HCT116 (cell line): Measurements from ENCODE around the gene PDE6B. TPM values are rescaled to one million over a fixed set of nuclear protein-coding genes. Genes with fewer than 3 reads are reported as not detected.

Experiments used
- ATAC-seq: fragments of 200-7000 bp; cut with Tn5 transposase; 2 replicates; pipeline ENCODE4 v1.9.1; 2020; ENCODE audit warnings: mild to moderate bottlenecking, moderate library complexity
- BruUV-seq: library from RNA; stranded (reverse); fragments of 400-500 nt; replicated peaks from 2 replicates; lab custom pipeline; 2021; lab: Mats Ljungman, UMichigan
- CTCF ChIA-PET: fragments of 300-600 bp; sonication (Branson Sonifier 250); formaldehyde crosslinking; loops from one replicate; lab custom pipeline; 2021; ENCODE audit warnings: antibody characterized with exemption; lab: Charles Lee
- POLR2A ChIA-PET: fragments of 300-600, 350-600 bp; sonication (Branson Sonifier 250); formaldehyde crosslinking; loops from one replicate; lab custom pipeline; 2021; ENCODE audit warnings: antibody characterized with exemption; lab: Charles Lee
- RAD21 ChIA-PET, 2 experiments: fragments of 300-600 bp; sonication (Branson Sonifier 250); formaldehyde crosslinking; loops; one replicate each; lab custom pipeline; 2023; ENCODE audit warnings: low total read pairs in 2 of 2; ENCODE audit not compliant: uncharacterized antibody in 2 of 2, unreplicated experiment in 2 of 2, low non-redundant PET in 1 of 2; lab: Charles Lee
- DNase-seq: peaks from one replicate; pipeline ENCODE4 v3.0.0-alpha.2; 2010; ENCODE audit warnings: low read depth, low spot score
- H2AFZ ChIP-seq: fragments of 200-600 bp; shearing (Covaris generic), sonication (generic); 2 replicates; pipeline ENCODE4 v1.6.1; 2017; ENCODE audit warnings: low read depth, mixed run types, mixed read lengths, antibody characterized with exemption, low read length; ENCODE audit not compliant: poor library complexity, severe bottlenecking
- H3K27ac ChIP-seq: 2 replicates; pipeline ENCODE4 v1.5.1; 2012; ENCODE audit warnings: low read depth, low read length
- H3K27me3 ChIP-seq: fragments of 200-600 bp; sonication (generic); 2 replicates; pipeline ENCODE4 v1.6.1; 2016; ENCODE audit warnings: mixed run types, low read length, mixed read lengths; ENCODE audit not compliant: insufficient read depth
- H3K36me3 ChIP-seq, 2 experiments: fragments of 200-500 bp in 1 of 2; fragments of 200-600 bp in 1 of 2; sonication (Bioruptor generic) in 1 of 2; sonication (generic) in 1 of 2; 2 replicates each; pipeline versions ENCODE4 v1.5.1 to v1.6.1; 2014 to 2016; ENCODE audit warnings: low read length in 2 of 2, inconsistent platforms in 1 of 2, mixed read lengths in 1 of 2, mixed run types in 1 of 2; ENCODE audit not compliant: insufficient read depth in 2 of 2, control insufficient read depth in 1 of 2
- H3K4me1 ChIP-seq, 2 experiments: fragments of 200-600 bp in 1 of 2; sonication (generic) in 1 of 2; 2 replicates each; pipeline versions ENCODE4 v1.5.1 to v1.6.1; 2012 to 2017; ENCODE audit warnings: low read length in 2 of 2, inconsistent platforms in 1 of 2, mild to moderate bottlenecking in 1 of 2, mixed read lengths in 1 of 2, mixed run types in 1 of 2, moderate library complexity in 1 of 2; ENCODE audit not compliant: insufficient read depth in 2 of 2, control insufficient read depth in 1 of 2
- H3K4me2 ChIP-seq: fragments of 200-600 bp; sonication (generic); 2 replicates; pipeline ENCODE4 v1.6.1; 2017; ENCODE audit warnings: mixed run types, low read length, mixed read lengths
- H3K4me3 ChIP-seq, 2 experiments: fragments of 200-600 bp in 1 of 2; sonication (generic) in 1 of 2; replicated peaks in 1 of 2; 2 replicates each; pipeline ENCODE4 v1.5.1; 2011 to 2016; ENCODE audit warnings: low read length in 2 of 2, control low read depth in 1 of 2, low read depth in 1 of 2, mild to moderate bottlenecking in 1 of 2, mixed read lengths in 1 of 2, mixed run types in 1 of 2
- H3K79me2 ChIP-seq: fragments of 200-600 bp; sonication (generic); 2 replicates; pipeline ENCODE4 v1.6.1; 2017; ENCODE audit warnings: mild to moderate bottlenecking, mixed run types, low read length, moderate library complexity, mixed read lengths; ENCODE audit not compliant: insufficient read depth
- H3K9ac ChIP-seq: fragments of 200-600 bp; sonication (generic); 2 replicates; pipeline ENCODE4 v1.6.1; 2016; ENCODE audit warnings: low read length, mixed read lengths
- H3K9me2 ChIP-seq: fragments of 200-600 bp; sonication (generic), shearing (Covaris generic); 2 replicates; pipeline ENCODE4 v1.6.1; 2017; ENCODE audit warnings: mixed run types, mild to moderate bottlenecking, moderate library complexity; ENCODE audit not compliant: insufficient read depth
- H3K9me3 ChIP-seq, 2 experiments: fragments of 200-500 bp in 1 of 2; fragments of 200-600 bp in 1 of 2; sonication (Bioruptor generic) in 1 of 2; sonication (generic) in 1 of 2; 2 replicates each; pipeline ENCODE4 v1.6.1; 2014 to 2017; ENCODE audit warnings: low read length in 2 of 2, mixed read lengths in 2 of 2, inconsistent platforms in 1 of 2, low read depth in 1 of 2, mild to moderate bottlenecking in 1 of 2, mixed run types in 1 of 2, moderate library complexity in 1 of 2; ENCODE audit not compliant: control insufficient read depth in 1 of 2, insufficient read depth in 1 of 2
- H4K20me1 ChIP-seq: fragments of 200-600 bp; sonication (generic), shearing (Covaris generic); 2 replicates; pipeline ENCODE4 v1.6.1; 2017; ENCODE audit warnings: mixed run types, mild to moderate bottlenecking, moderate library complexity; ENCODE audit not compliant: insufficient read depth
- CEBPB ChIP-seq: IDR thresholded peaks from 2 replicates; pipeline ENCODE4 v1.6.1; 2012; ENCODE audit warnings: low read depth
- EZH2 ChIP-seq: fragments of 200-600 bp; sonication (generic); IDR thresholded peaks from 2 replicates; pipeline ENCODE4 v1.6.1; 2017; ENCODE audit warnings: antibody characterized with exemption, mixed run types
- EZH2phosphoT487 ChIP-seq: fragments of 200-600 bp; IDR thresholded peaks from 2 replicates; pipeline ENCODE4 v1.6.1; 2018; ENCODE audit warnings: antibody characterized with exemption, borderline replicate concordance
- MAX ChIP-seq: IDR thresholded peaks from 2 replicates; pipeline ENCODE4 v1.6.1; 2012
- SIN3A ChIP-seq: IDR thresholded peaks from 2 replicates; pipeline ENCODE4 v1.6.1; 2012; ENCODE audit warnings: low read depth
- TCF7L2 ChIP-seq: IDR thresholded peaks from 2 replicates; pipeline ENCODE4 v1.7.0; 2011; ENCODE audit warnings: borderline replicate concordance, inconsistent platforms; ENCODE audit not compliant: insufficient read depth, insufficient read length; ENCODE audit errors: extremely low read depth
- YY1 ChIP-seq: IDR thresholded peaks from 2 replicates; pipeline ENCODE4 v1.6.1; 2011; ENCODE audit warnings: low read length, low read depth, moderate library complexity, mild to moderate bottlenecking; ENCODE audit not compliant: insufficient replicate concordance; ENCODE audit errors: extremely low read depth
- ZNF274 ChIP-seq: fragments of 200-500 bp; sonication (Bioruptor generic); IDR thresholded peaks from 2 replicates; pipeline ENCODE4 v1.6.1; 2014; ENCODE audit warnings: mild to moderate bottlenecking, low read depth, low read length, inconsistent platforms
- intact Hi-C: fragments of 100-400 bp; cut with micrococcal nuclease; formaldehyde crosslinking; loops from 2 replicates; pipeline ENCODE4 v1.10.0; 2022
- total RNA-seq: library from RNA; stranded (reverse); gene quantifications from one replicate; pipeline ENCODE4 v1.2.1, GENCODE V29; 2021; ENCODE audit not compliant: unreplicated experiment

Gene PDE6B
- total RNA-seq, 1 experiment from 2014 or later, result not detected

GRCh38 chr4:700587-701264, 75.4 kb downstream of the PDE6B start:
- CTCF ChIA-PET, result interaction anchor here (1.4 kb wide), 1 partner anchor 98 kb away, joined by 4 read pairs; no protein-coding TSS in a partner anchor
- RAD21 ChIA-PET, result no interaction called here
- ATAC-seq (no peak), DNase-seq (no peak)
- Histone ChIP-seq H2AFZ (no peak overlapping the region), H3K9me2 (no peaks in the 10 kb centered on the region), H4K20me1 (no peaks in the 10 kb centered on the region), H3K27ac (no peak overlapping the region), H3K9ac (no peak overlapping the region), H3K4me3 (no peak overlapping the region), H3K9me3 (no peaks in the 10 kb centered on the region), H3K27me3 (no peaks in the 10 kb centered on the region), H3K4me2 (no peak overlapping the region), H3K4me1 (peaks cover 0 to 5% of the 10 kb centered on the region in 2 experiments; a peak in 2 of 4 replicates), H3K36me3 (no peaks in the 10 kb centered on the region), H3K79me2 (peaks cover under 1% of the 10 kb centered on the region; the same call in 1 of the 2 replicates)
- TF ChIP-seq ZNF274, result no peak
- intact Hi-C loops, result no loop called here
- BruUV-seq, result no TSS peak
- POLR2A ChIA-PET, result no interaction called here

- H4K20me1 ChIP-seq, result no peaks in the 10 kb centered on the region
- no peaks in the 10 kb centered on the region for H3K9me2 ChIP-seq
- H3K4me1 ChIP-seq, result peaks cover 3 to 9% of the 10 kb centered on the region in 2 experiments; a peak in 3 of 4 replicates
- no peak overlapping the region for H3K4me2 ChIP-seq
- BruUV-seq, result no TSS peak
- TF ChIP-seq MAX (no peak), CEBPB (no peak), SIN3A (no peak), TCF7L2 (no peak), EZH2 (no peak), YY1 (no peak), EZH2phosphoT487 (no peak)
- CTCF ChIA-PET, result no interaction called here
- RAD21 ChIA-PET, result no interaction called here
- intact Hi-C loops, result no loop called here
- H3K36me3 ChIP-seq, result no peaks in the 10 kb centered on the region
- no peak overlapping the region for H3K4me3 ChIP-seq
- DNase-seq (no peak), ATAC-seq (no peak)
- H3K9me3 ChIP-seq, result no peaks in the 10 kb centered on the region
- peaks cover 16% of the 10 kb centered on the region for H3K79me2 ChIP-seq
- H3K9ac ChIP-seq, result no peak overlapping the region
- no peak overlapping the region for H2AFZ ChIP-seq
- POLR2A ChIA-PET, result no interaction called here
- no peaks in the 10 kb centered on the region for H3K27me3 ChIP-seq
- no peak overlapping the region for H3K27ac ChIP-seq
Observed at GRCh38 chr4:702618-703048, 77.3 kb downstream of the PDE6B start.
